SU-DHL-6 (cell line): Measurements from ENCODE around the gene PDCD7.
"Not testable (repeated sequence)": the region's sequence is repeated elsewhere in the genome, so short reads cannot be mapped to it uniquely, and the experiment has no call there.

Experiments used
- H2AFZ ChIP-seq: fragments of 200-600 bp; sonication (generic); 2 replicates; pipeline ENCODE4 v1.6.1; 2014; ENCODE audit warnings: low read depth, mild to moderate bottlenecking, moderate library complexity, mixed read lengths, antibody characterized with exemption, low read length; ENCODE audit not compliant: severe bottlenecking
- H3F3A ChIP-seq: fragments of 200-600 bp; shearing (Covaris generic); 2 replicates; pipeline ENCODE4 v1.6.0; 2016; ENCODE audit warnings: antibody characterized with exemption, mild to moderate bottlenecking; ENCODE audit not compliant: insufficient read depth
- H3K27ac ChIP-seq: fragments of 200-600 bp; sonication (generic); 2 replicates; pipeline ENCODE4 v1.5.1; 2016; ENCODE audit warnings: low read depth, mild to moderate bottlenecking, low read length, moderate library complexity, mixed read lengths
- H3K27me3 ChIP-seq: fragments of 200-600 bp; sonication (generic), shearing (Covaris generic); 2 replicates; pipeline ENCODE4 v1.6.0; 2014; ENCODE audit warnings: mild to moderate bottlenecking, low read length
- H3K36me3 ChIP-seq: fragments of 200-600 bp; sonication (generic); 2 replicates; pipeline ENCODE4 v1.6.1; 2014; ENCODE audit warnings: mild to moderate bottlenecking, low read length, mixed read lengths
- H3K4me2 ChIP-seq: fragments of 300-600, 200-600 bp; shearing (Covaris generic), sonication (generic); 2 replicates; pipeline ENCODE4 v1.6.0; 2014; ENCODE audit warnings: low read length, low read depth, mild to moderate bottlenecking; ENCODE audit not compliant: poor library complexity, severe bottlenecking
- H3K4me3 ChIP-seq: fragments of 200-600 bp; sonication (generic); 2 replicates; pipeline ENCODE4 v1.5.1; 2014; ENCODE audit warnings: antibody characterized with exemption, low read length, mild to moderate bottlenecking, mixed read lengths; ENCODE audit not compliant: insufficient read depth, poor library complexity, severe bottlenecking
- H3K79me2 ChIP-seq: fragments of 200-600 bp; sonication (generic); 2 replicates; pipeline ENCODE4 v1.6.1; 2014; ENCODE audit warnings: mild to moderate bottlenecking, low read length, moderate library complexity; ENCODE audit not compliant: insufficient read depth
- H3K9ac ChIP-seq: fragments of 200-600 bp; sonication (generic); 2 replicates; pipeline ENCODE4 v1.7.0; 2014; ENCODE audit warnings: mild to moderate bottlenecking, low read length
- H3K9me2 ChIP-seq: fragments of 200-600 bp; sonication (generic); replicated peaks from 2 replicates; pipeline ENCODE4 v1.6.1; 2014; ENCODE audit warnings: low read length; ENCODE audit not compliant: insufficient read depth
- H3K9me3 ChIP-seq: fragments of 200-600 bp; sonication (generic); 2 replicates; pipeline ENCODE4 v1.6.1; 2014; ENCODE audit warnings: low read length, mixed read lengths; ENCODE audit not compliant: insufficient read depth
- H4K20me1 ChIP-seq: fragments of 200-600 bp; sonication (generic); 2 replicates; pipeline ENCODE4 v1.6.1; 2014; ENCODE audit warnings: low read depth, mild to moderate bottlenecking, antibody characterized with exemption, low read length, moderate library complexity, mixed read lengths
- EZH2phosphoT487 ChIP-seq: fragments of 200-600 bp; sonication (generic), shearing (Covaris generic); conservative IDR thresholded peaks from 2 replicates; pipeline ENCODE4 v1.6.1; 2018; ENCODE audit warnings: mild to moderate bottlenecking, antibody characterized with exemption, low read length, moderate library complexity, mixed read lengths
- TF ChIP-seq, protein P1 (sequence below): fragments of 200-600 bp; sonication (generic); IDR thresholded peaks from one replicate; pipeline ENCODE4 v1.5.1; 2017; ENCODE audit warnings: antibody characterized with exemption, mild to moderate bottlenecking, low read length, moderate library complexity; ENCODE audit not compliant: insufficient read depth, poor library complexity, severe bottlenecking

The PDCD7 gene

GRCh38 chr15:65147902-65148301 is 14.3 kb upstream of the PDCD7 start:
- Histone ChIP-seq H3F3A (peaks cover 9% of the 10 kb centered on the region; the same call in 1 of the 2 replicates), H4K20me1 (no peaks in the 10 kb centered on the region)
- TF ChIP-seq EZH2phosphoT487: no peak
- TF ChIP-seq, protein P1, sequence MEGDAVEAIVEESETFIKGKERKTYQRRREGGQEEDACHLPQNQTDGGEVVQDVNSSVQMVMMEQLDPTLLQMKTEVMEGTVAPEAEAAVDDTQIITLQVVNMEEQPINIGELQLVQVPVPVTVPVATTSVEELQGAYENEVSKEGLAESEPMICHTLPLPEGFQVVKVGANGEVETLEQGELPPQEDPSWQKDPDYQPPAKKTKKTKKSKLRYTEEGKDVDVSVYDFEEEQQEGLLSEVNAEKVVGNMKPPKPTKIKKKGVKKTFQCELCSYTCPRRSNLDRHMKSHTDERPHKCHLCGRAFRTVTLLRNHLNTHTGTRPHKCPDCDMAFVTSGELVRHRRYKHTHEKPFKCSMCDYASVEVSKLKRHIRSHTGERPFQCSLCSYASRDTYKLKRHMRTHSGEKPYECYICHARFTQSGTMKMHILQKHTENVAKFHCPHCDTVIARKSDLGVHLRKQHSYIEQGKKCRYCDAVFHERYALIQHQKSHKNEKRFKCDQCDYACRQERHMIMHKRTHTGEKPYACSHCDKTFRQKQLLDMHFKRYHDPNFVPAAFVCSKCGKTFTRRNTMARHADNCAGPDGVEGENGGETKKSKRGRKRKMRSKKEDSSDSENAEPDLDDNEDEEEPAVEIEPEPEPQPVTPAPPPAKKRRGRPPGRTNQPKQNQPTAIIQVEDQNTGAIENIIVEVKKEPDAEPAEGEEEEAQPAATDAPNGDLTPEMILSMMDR: no peak

GRCh38 chr15:65146438-65146837 is 12.8 kb upstream of the PDCD7 start:
- H3F3A ChIP-seq: peaks cover 9% of the 10 kb centered on the region; the same call in 1 of the 2 replicates
- no peaks in the 10 kb centered on the region for H3K9me2 ChIP-seq
- peaks cover 11% of the 10 kb centered on the region; the same call in 1 of the 2 replicates for H3K36me3 ChIP-seq
- H3K4me2 ChIP-seq: no peak overlapping the region
- no peak overlapping the region for H3K9ac ChIP-seq
- H3K27ac ChIP-seq: no peak overlapping the region
- H3K4me3 ChIP-seq: no peak overlapping the region
- no peak overlapping the region for H2AFZ ChIP-seq
- H3K79me2 ChIP-seq: no peaks in the 10 kb centered on the region
- no peaks in the 10 kb centered on the region for H3K27me3 ChIP-seq
- TF ChIP-seq, protein P1: no peak
- no peak for TF ChIP-seq EZH2phosphoT487
- H3K9me3 ChIP-seq: no peaks in the 10 kb centered on the region
- H4K20me1 ChIP-seq: no peaks in the 10 kb centered on the region

More at GRCh38 chr15:65147902-65148301, 14.3 kb upstream of the PDCD7 start:
- Histone ChIP-seq H3K36me3 (peaks cover 13% of the 10 kb centered on the region; the same call in 1 of the 2 replicates), H3K9me2 (no peaks in the 10 kb centered on the region), H3K4me3 (no peak overlapping the region), H3K4me2 (no peak overlapping the region), H2AFZ (no peak overlapping the region), H3K79me2 (no peaks in the 10 kb centered on the region), H3K27ac (no peak overlapping the region), H3K9ac (no peak overlapping the region), H3K9me3 (no peaks in the 10 kb centered on the region), H3K27me3 (no peaks in the 10 kb centered on the region)

GRCh38 chr15:65138631-65139030 is 5.0 kb upstream of the PDCD7 start:
- not testable (repeated sequence) for H4K20me1 ChIP-seq, H2AFZ ChIP-seq, H3K4me3 ChIP-seq

DNA sequence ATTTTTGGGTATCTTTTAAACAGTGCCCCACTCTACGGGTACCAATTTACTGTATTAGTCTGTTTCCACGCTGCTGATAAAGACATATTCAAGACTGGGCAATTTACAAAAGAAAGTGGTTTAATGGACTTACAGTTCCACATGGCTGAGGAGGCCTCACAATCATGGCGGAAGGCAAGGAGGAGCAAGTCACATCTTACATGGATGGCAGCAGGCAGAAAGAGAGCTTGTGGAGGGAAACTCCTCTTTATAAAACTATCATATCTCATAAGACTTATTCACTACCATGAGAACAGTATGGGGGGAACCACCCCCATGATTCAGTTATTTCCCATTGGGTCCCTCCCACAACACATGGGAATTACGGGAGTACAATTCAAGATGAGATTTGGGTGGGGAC is 4.3 kb upstream of the PDCD7 start:
- H3K9me2 ChIP-seq, H3K4me2 ChIP-seq, H3K4me3 ChIP-seq, H3K27ac ChIP-seq, H2AFZ ChIP-seq, H3K79me2 ChIP-seq, H3K36me3 ChIP-seq, H4K20me1 ChIP-seq, H3K9me3 ChIP-seq, H3K27me3 ChIP-seq, H3K9ac ChIP-seq, H3F3A ChIP-seq: not testable (repeated sequence)

More at GRCh38 chr15:65138631-65139030, 5.0 kb upstream of the PDCD7 start:
- H3K9ac ChIP-seq, H3K9me3 ChIP-seq, H3K27me3 ChIP-seq, H3F3A ChIP-seq, H3K36me3 ChIP-seq, H3K4me2 ChIP-seq, H3K79me2 ChIP-seq, H3K27ac ChIP-seq, H3K9me2 ChIP-seq: not testable (repeated sequence)

DNA sequence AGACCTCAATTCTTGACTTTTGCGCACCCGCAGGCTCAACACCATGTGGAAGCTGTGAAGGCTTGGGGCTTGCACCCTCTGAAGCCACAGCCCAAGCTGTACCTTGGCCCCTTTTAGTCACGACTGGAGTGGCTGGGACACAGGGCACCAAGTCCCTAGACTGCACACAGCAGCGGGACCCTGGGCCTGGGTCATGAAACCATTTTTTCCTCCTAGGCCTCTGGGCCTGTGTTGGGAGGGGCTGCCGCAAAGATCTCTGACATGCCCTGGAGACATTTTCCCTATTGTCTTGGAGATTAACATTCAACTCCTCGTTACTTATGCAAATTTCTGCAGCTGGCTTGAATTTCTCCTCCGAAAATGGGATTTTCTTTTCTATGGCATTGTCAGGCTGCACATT is 3.5 kb upstream of the PDCD7 start:
- H3K4me2 ChIP-seq, H4K20me1 ChIP-seq, H3K27ac ChIP-seq, H3K9me2 ChIP-seq, H3K79me2 ChIP-seq, H3K27me3 ChIP-seq, H3K9ac ChIP-seq, H3K9me3 ChIP-seq, H3K4me3 ChIP-seq, H3F3A ChIP-seq, H2AFZ ChIP-seq, H3K36me3 ChIP-seq: not testable (repeated sequence)
